Measurements from ENCODE around the gene HEPACAM. TPM values are rescaled to one million over a fixed set of nuclear protein-coding genes. Genes with fewer than 3 reads are reported as not detected.

HEPACAM gene
- total RNA-seq, 1 donor, result under 0.01 TPM

DNA sequence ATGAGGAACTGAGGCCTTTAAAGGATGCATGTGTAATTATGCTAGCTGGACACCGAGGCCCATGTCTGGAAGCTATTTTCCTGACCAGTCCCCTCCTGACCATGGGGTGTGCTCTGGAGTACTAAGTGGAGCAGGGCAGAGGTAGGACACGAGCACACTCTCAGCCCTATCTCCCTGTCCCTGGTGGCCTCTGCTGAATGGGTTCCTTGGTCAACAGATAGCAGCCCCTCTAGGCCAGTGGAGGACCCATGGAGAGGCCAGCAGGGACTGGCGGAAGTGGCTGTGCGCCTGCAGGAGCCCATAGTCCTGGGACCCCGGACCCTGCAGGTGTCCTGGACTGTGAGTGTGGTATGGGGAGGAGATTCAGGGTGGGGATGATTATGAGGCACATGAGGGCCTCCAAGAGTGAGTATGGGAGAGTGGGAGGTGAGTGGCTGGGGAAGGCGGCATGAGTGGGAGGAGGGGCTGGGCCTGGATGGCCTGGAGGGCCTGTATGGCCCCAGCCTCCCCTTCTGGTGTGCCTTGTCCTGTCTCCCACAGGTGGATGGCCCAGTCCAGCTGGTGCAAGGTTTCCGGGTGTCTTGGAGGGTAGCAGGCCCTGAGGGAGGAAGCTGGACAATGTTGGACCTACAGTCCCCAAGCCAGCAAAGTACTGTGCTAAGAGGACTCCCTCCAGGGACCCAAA, 61.1 kb downstream of the HEPACAM start:
- H4K20me1 ChIP-seq (ENCODE audit: insufficient read depth, low read length), result no peaks in the 10 kb centered on the region
- no peak overlapping the region for H3K27ac ChIP-seq (ENCODE audit: low read depth, low read length)
- no peak overlapping the region for H2AFZ ChIP-seq (ENCODE audit: low read length)
- peak; percentile 56 for DNase-seq (ENCODE audit: insufficient read length, low spot score, missing footprints)
- H3K27me3 ChIP-seq (ENCODE audit: insufficient read depth, low read length), result peaks cover 43% of the 10 kb centered on the region
- TF ChIP-seq, protein P1, sequence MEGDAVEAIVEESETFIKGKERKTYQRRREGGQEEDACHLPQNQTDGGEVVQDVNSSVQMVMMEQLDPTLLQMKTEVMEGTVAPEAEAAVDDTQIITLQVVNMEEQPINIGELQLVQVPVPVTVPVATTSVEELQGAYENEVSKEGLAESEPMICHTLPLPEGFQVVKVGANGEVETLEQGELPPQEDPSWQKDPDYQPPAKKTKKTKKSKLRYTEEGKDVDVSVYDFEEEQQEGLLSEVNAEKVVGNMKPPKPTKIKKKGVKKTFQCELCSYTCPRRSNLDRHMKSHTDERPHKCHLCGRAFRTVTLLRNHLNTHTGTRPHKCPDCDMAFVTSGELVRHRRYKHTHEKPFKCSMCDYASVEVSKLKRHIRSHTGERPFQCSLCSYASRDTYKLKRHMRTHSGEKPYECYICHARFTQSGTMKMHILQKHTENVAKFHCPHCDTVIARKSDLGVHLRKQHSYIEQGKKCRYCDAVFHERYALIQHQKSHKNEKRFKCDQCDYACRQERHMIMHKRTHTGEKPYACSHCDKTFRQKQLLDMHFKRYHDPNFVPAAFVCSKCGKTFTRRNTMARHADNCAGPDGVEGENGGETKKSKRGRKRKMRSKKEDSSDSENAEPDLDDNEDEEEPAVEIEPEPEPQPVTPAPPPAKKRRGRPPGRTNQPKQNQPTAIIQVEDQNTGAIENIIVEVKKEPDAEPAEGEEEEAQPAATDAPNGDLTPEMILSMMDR (IDR thresholded peaks at IDR 0.05; ENCODE audit: extremely low read depth, low read depth, low read length), result no peak
- H3K36me3 ChIP-seq (ENCODE audit: insufficient read depth, low read length), result no peaks in the 10 kb centered on the region
- H3K79me2 ChIP-seq (ENCODE audit: insufficient read depth, low read length), result no peaks in the 10 kb centered on the region
- H3K9me3 ChIP-seq (ENCODE audit: low read depth, low read length), result no peaks in the 10 kb centered on the region
- no peak overlapping the region for H3K4me2 ChIP-seq (ENCODE audit: insufficient read depth, low read length)
- H3K4me3 ChIP-seq (ENCODE audit: insufficient read depth, low read length), result no peak overlapping the region
- H3K4me1 ChIP-seq (ENCODE audit: insufficient read depth, low read length), result no peaks in the 10 kb centered on the region

DNA sequence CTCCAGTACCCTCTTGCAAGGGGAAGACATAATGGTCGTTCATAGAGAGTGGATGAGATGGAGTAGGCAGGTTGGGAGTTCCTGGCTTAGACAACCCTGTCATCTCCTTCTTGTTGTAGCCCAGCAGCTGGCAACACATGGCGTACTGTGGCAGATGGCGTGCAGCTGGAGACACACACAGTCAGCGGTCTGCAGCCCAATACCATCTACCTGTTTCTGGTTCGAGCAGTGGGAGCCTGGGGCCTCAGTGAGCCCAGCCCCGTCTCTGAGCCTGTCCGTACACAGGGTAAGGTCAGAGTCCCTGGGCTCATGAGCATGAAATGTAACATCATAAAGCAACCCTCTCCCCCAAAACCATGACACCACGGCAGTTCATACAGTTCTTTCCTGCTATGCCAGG, 61.9 kb downstream of the HEPACAM start:
- Histone ChIP-seq H2AFZ (ENCODE audit: low read length) (no peak overlapping the region), H3K27ac (ENCODE audit: low read depth, low read length) (no peak overlapping the region), H3K4me2 (ENCODE audit: insufficient read depth, low read length) (no peak overlapping the region), H3K36me3 (ENCODE audit: insufficient read depth, low read length) (no peaks in the 10 kb centered on the region), H3K9me3 (ENCODE audit: low read depth, low read length) (no peaks in the 10 kb centered on the region), H3K4me3 (ENCODE audit: insufficient read depth, low read length) (no peak overlapping the region), H4K20me1 (ENCODE audit: insufficient read depth, low read length) (no peaks in the 10 kb centered on the region), H3K4me1 (ENCODE audit: insufficient read depth, low read length) (no peaks in the 10 kb centered on the region), H3K79me2 (ENCODE audit: insufficient read depth, low read length) (no peaks in the 10 kb centered on the region), H3K27me3 (ENCODE audit: insufficient read depth, low read length) (peaks cover 50% of the 10 kb centered on the region)
- TF ChIP-seq, protein P1 (IDR thresholded peaks at IDR 0.05; ENCODE audit: extremely low read depth, low read depth, low read length), result no peak
- no peak for DNase-seq (ENCODE audit: insufficient read length, low spot score, missing footprints)

DNA sequence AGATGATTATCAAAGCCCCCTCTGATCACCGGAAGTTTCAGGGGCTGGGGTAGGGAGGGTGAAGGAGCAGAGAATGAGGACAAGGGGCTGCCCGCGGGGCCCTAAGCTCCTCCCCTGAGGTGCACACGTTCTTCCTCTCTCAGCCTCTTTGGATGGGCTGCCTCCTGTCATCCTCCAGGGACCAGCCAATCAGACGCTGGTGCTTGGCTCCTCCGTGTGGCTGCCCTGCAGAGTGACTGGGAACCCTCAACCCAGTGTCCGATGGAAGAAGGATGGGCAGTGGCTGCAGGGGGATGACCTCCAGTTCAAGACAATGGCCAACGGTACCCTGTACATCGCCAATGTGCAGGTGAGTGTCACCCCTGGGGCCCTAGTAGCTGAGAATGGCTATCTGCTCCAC, 63.1 kb downstream of the HEPACAM start:
- Histone ChIP-seq H3K36me3 (ENCODE audit: insufficient read depth, low read length) (no peaks in the 10 kb centered on the region), H3K4me1 (ENCODE audit: insufficient read depth, low read length) (no peaks in the 10 kb centered on the region), H3K27me3 (ENCODE audit: insufficient read depth, low read length) (peaks cover 63% of the 10 kb centered on the region), H3K9me3 (ENCODE audit: low read depth, low read length) (no peaks in the 10 kb centered on the region), H4K20me1 (ENCODE audit: insufficient read depth, low read length) (no peaks in the 10 kb centered on the region), H3K4me3 (ENCODE audit: insufficient read depth, low read length) (no peak overlapping the region), H3K79me2 (ENCODE audit: insufficient read depth, low read length) (no peaks in the 10 kb centered on the region), H3K27ac (ENCODE audit: low read depth, low read length) (no peak overlapping the region), H3K4me2 (ENCODE audit: insufficient read depth, low read length) (no peak overlapping the region), H2AFZ (ENCODE audit: low read length) (no peak overlapping the region)
- peak; percentile 85 for DNase-seq (ENCODE audit: insufficient read length, low spot score, missing footprints)
- TF ChIP-seq, protein P1 (IDR thresholded peaks at IDR 0.05; ENCODE audit: extremely low read depth, low read depth, low read length), result no peak

DNA sequence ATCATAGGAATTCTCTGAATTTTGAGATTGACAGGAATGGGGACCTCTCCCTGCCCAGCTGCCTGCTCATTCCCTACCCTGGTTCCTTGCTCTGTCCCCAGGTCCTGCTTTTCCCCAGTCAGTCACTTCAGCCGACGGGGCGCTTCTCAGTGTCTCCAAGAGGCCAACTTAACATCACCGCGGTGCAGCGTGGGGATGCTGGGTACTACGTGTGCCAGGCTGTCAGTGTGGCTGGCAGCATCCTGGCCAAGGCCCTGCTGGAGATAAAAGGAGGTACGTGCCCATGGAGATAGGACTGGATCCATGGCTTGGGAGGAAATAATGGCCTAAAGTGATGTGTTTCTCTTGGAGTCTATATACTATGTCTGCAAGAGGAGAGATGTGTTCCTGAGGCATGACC, 63.6 kb downstream of the HEPACAM start:
- Histone ChIP-seq H3K36me3 (ENCODE audit: insufficient read depth, low read length) (no peaks in the 10 kb centered on the region), H3K9me3 (ENCODE audit: low read depth, low read length) (no peaks in the 10 kb centered on the region), H2AFZ (ENCODE audit: low read length) (no peak overlapping the region), H4K20me1 (ENCODE audit: insufficient read depth, low read length) (no peaks in the 10 kb centered on the region), H3K4me2 (ENCODE audit: insufficient read depth, low read length) (no peak overlapping the region), H3K79me2 (ENCODE audit: insufficient read depth, low read length) (no peaks in the 10 kb centered on the region), H3K27ac (ENCODE audit: low read depth, low read length) (no peak overlapping the region), H3K4me3 (ENCODE audit: insufficient read depth, low read length) (no peak overlapping the region), H3K4me1 (ENCODE audit: insufficient read depth, low read length) (no peaks in the 10 kb centered on the region), H3K27me3 (ENCODE audit: insufficient read depth, low read length) (peaks cover 66% of the 10 kb centered on the region)
- no peak for DNase-seq (ENCODE audit: insufficient read length, low spot score, missing footprints)
- TF ChIP-seq, protein P1 (IDR thresholded peaks at IDR 0.05; ENCODE audit: extremely low read depth, low read depth, low read length), result no peak

Measured in osteoblast (primary cell).